GM19438 (cell line): ENCODE results near the gene ITGB2.

Source experiments
- ATAC-seq: cut with Tn5 transposase; IDR thresholded peaks from one replicate; pipeline ENCODE4 v1.9.1; 2021; ENCODE audit warnings: low read depth; ENCODE audit not compliant: unreplicated experiment

ITGB2 gene

GRCh38 chr21:44850905-44851657 is 69.6 kb downstream of the ITGB2 start:
- no peak for ATAC-seq

- no peak for ATAC-seq
Measured at GRCh38 chr21:44850208-44850800, 70.4 kb downstream of the ITGB2 start.

- ATAC-seq = no peak
Measured at GRCh38 chr21:44849616-44850130, 71.0 kb downstream of the ITGB2 start.

- no peak for ATAC-seq
Measured at GRCh38 chr21:44848821-44849521, 71.7 kb downstream of the ITGB2 start.

- ATAC-seq = no peak
Measured at GRCh38 chr21:44847261-44848056, 73.2 kb downstream of the ITGB2 start.

GRCh38 chr21:44846485-44847260 is 74.0 kb downstream of the ITGB2 start:
- no peak for ATAC-seq

- ATAC-seq = no peak
Measured at GRCh38 chr21:44846224-44846484, 74.5 kb downstream of the ITGB2 start.

GRCh38 chr21:44845418-44846223 is 75.1 kb downstream of the ITGB2 start:
- no peak for ATAC-seq

- no peak for ATAC-seq
Measured at GRCh38 chr21:44844256-44844655, 76.4 kb downstream of the ITGB2 start.

- no peak for ATAC-seq
Measured at GRCh38 chr21:44842721-44843445, 77.8 kb downstream of the ITGB2 start.

GRCh38 chr21:44842087-44842486 is 78.6 kb downstream of the ITGB2 start:
- no peak for ATAC-seq

GRCh38 chr21:44840771-44841170 is 79.9 kb downstream of the ITGB2 start:
- no peak for ATAC-seq

GRCh38 chr21:44838951-44839350 is 81.7 kb downstream of the ITGB2 start:
- no peak for ATAC-seq

- ATAC-seq = no peak
Measured at GRCh38 chr21:44838039-44838895, 82.4 kb downstream of the ITGB2 start.

- ATAC-seq = no peak
Measured at GRCh38 chr21:44837537-44837936, 83.2 kb downstream of the ITGB2 start.

- no peak for ATAC-seq
Measured at GRCh38 chr21:44836666-44837471, 83.8 kb downstream of the ITGB2 start.

- ATAC-seq = no peak
Measured at GRCh38 chr21:44836349-44836665, 84.4 kb downstream of the ITGB2 start.
